OCI-LY1 (cell line): Measurements from ENCODE around the gene ST8SIA2.

Experiments
- CTCF ChIP-seq: fragments of 200-600 bp; sonication (generic), shearing (Covaris generic); IDR thresholded peaks from 2 replicates; pipeline ENCODE4 v1.5.1; 2017; ENCODE audit warnings: mild to moderate bottlenecking, antibody characterized with exemption, low read length, moderate library complexity, mixed read lengths
- EZH2 ChIP-seq: fragments of 200-600 bp; sonication (generic), shearing (Covaris generic); IDR thresholded peaks from 2 replicates; pipeline ENCODE4 v1.8.0; 2017; ENCODE audit warnings: borderline replicate concordance, mixed run types, mild to moderate bottlenecking, antibody characterized with exemption, low read length, moderate library complexity, mixed read lengths

GRCh38 chr15:92468991-92469390 is 75.3 kb downstream of the ST8SIA2 start:
- no peak for TF ChIP-seq CTCF
- no peak for TF ChIP-seq EZH2
